Muscle layer of colon (tissue), 2 donors: ENCODE measurements around the gene SPEF2.

Source experiments
- H3K27ac ChIP-seq: one replicate; pipeline ENCODE4 v1.7.0; 2013; ENCODE audit warnings: low read depth, mild to moderate bottlenecking, low read length, moderate library complexity
- H3K27me3 ChIP-seq, 2 donors: one replicate each; pipeline ENCODE4 v1.7.0; 2013; ENCODE audit warnings: low read length in 2 of 2, mild to moderate bottlenecking in 2 of 2; ENCODE audit not compliant: insufficient read depth in 2 of 2, control insufficient read depth in 1 of 2
- H3K36me3 ChIP-seq: one replicate; pipeline ENCODE4 v1.7.0; 2013; ENCODE audit warnings: mild to moderate bottlenecking, low read length; ENCODE audit not compliant: insufficient read depth
- H3K4me1 ChIP-seq: one replicate; pipeline ENCODE4 v1.7.0; 2013; ENCODE audit warnings: mild to moderate bottlenecking, low read length; ENCODE audit not compliant: insufficient read depth
- H3K4me3 ChIP-seq, 2 donors: one replicate each; pipeline ENCODE4 v1.7.0; 2013; ENCODE audit warnings: low read length in 2 of 2, low read depth in 1 of 2, mild to moderate bottlenecking in 1 of 2, moderate library complexity in 1 of 2
- H3K9ac ChIP-seq: one replicate; pipeline ENCODE4 v1.7.0; 2013; ENCODE audit warnings: low read length
- H3K9me3 ChIP-seq: one replicate; pipeline ENCODE4 v1.7.0; 2013; ENCODE audit warnings: mild to moderate bottlenecking, low read length
- donor health status: abdominal sarcoma.
- donor health status: Adenocarcinoma of cecum.

Gene SPEF2

DNA sequence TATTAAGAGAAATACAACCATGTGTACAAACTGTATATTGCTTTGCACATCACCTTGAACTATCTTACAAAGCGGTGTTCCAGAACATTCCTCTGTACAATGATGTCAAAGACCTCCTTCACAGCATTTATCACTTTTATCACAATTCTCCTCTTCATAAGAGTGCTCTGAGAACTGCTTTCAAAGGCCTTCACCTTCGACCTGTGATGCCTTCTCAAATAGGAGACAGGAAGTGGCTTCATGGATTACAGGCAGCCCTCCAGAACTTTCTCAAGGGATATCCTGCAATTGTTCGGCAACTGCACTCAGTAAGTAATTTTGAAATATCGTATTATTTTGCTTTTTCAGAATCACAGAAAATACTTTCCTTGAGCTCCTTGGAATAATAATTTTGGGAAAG is 171.1 kb downstream of the SPEF2 start:
- H3K27me3 ChIP-seq, result no peaks in the 10 kb centered on the region
- H3K9ac ChIP-seq, result no peak overlapping the region
- no peaks in the 10 kb centered on the region for H3K4me1 ChIP-seq
- H3K36me3 ChIP-seq, result no peaks in the 10 kb centered on the region
- H3K27ac ChIP-seq, result no peak overlapping the region
- no peaks in the 10 kb centered on the region for H3K9me3 ChIP-seq
- no peak overlapping the region for H3K4me3 ChIP-seq

DNA sequence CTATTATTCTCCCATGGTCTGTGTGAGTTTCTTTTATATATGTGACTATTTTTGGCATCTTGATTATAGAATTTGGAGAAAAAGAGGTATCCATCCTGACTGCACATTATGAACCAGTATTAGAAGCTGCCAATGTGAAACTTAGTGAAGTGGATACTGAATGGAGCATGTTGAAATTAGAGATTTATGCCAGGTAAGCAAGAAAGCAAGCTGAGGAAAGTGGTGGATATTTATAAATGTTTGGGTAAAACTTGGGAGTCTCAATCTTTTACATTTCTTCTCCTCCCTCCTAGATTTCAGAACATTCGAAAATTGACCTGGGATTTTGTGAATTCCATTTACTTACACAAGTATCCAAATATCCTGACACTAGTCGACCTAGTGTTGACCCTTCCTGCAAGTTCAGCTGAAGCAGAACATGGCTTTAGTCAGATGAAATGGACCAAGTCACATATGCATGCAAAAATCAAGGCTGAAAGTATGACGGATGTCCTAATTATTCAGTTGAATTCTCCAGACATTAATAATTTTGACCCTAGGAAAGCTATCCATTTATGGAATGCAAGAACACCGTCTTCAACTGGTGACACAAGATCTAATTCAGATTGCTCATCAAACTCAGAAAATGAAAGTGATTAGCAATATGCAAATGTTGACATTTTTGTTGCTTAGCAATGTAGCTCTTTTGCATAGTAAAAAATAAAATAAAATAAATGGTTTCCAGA is 172.2 kb downstream of the SPEF2 start:
- Histone ChIP-seq H3K27me3 (no peaks in the 10 kb centered on the region), H3K4me1 (no peaks in the 10 kb centered on the region), H3K27ac (no peak overlapping the region), H3K9me3 (no peaks in the 10 kb centered on the region), H3K9ac (no peak overlapping the region), H3K4me3 (no peak overlapping the region), H3K36me3 (no peaks in the 10 kb centered on the region)

DNA sequence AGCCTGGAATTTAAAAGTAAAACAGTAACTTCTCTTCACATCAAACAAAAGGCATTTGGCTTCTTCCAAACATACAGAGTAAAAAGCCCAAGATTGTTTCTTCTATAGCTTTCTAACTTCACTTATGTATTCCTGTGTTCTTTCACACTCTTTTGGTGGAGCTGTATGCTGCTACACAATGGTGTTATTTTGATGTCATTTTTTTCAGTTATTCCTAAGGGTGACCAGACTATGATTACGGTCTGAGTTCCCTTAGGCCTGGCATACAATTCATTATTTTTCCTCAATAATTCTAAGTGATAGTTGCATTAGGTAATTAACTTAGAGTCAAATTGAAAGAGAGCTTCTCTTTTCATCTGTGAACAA is 172.8 kb downstream of the SPEF2 start:
- Histone ChIP-seq H3K4me1 (no peaks in the 10 kb centered on the region), H3K4me3 (no peak overlapping the region), H3K9me3 (no peaks in the 10 kb centered on the region), H3K36me3 (no peaks in the 10 kb centered on the region), H3K27me3 (no peaks in the 10 kb centered on the region), H3K9ac (no peak overlapping the region), H3K27ac (no peak overlapping the region)

DNA sequence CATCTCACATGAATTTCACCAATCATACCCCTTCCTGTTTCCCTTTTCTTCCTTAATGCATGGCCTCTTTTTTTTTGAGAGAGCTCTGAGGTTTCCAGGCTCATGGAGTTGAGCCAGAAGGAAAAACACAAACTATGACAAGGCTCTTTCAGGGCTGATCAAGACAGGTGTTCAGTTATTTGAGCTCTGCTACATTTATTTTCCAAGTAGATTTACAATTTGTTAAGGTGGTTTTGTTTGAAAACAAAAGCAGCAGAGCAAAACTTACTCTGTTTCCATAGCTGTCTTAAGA is 176.6 kb downstream of the SPEF2 start:
- Histone ChIP-seq H3K36me3 (no peaks in the 10 kb centered on the region), H3K9ac (no peak overlapping the region), H3K4me3 (no peak overlapping the region), H3K4me1 (no peaks in the 10 kb centered on the region), H3K9me3 (no peaks in the 10 kb centered on the region), H3K27me3 (no peaks in the 10 kb centered on the region), H3K27ac (no peak overlapping the region)

DNA sequence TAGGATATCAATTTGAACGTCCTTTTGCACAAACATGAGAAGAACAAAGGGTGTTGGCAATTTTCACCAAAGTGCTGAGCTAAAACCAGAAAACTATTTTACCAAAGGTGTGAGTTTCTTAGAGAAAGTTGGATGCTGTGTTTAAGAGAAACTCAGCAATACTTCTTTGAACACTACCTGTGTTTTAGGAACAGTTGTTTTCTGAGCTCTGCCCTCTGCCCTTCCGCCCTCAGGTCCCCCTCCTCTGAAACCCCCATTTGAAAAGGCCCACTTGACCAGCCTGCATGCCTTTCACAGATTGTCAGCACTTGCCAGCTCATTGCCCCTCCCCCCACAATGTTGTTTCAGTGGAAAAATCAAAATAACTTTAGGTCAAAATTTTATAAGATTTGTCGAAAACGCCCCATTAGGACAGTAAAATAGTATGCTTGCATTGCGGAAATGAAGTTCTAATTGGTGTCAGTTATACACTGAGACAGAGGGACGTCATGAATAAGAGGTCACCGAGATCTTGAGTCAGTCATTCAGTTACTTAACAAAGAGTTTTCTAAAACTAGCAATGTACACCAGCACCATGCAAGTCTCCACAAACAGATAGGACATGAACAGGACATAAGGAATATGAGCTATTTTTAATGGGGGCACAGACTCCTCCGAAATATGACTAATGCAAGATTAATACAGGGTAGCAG is 177.2 kb downstream of the SPEF2 start:
- Histone ChIP-seq H3K4me3 (no peak overlapping the region), H3K36me3 (no peaks in the 10 kb centered on the region), H3K9ac (no peak overlapping the region), H3K27ac (no peak overlapping the region), H3K9me3 (no peaks in the 10 kb centered on the region), H3K27me3 (no peaks in the 10 kb centered on the region), H3K4me1 (no peaks in the 10 kb centered on the region)

DNA sequence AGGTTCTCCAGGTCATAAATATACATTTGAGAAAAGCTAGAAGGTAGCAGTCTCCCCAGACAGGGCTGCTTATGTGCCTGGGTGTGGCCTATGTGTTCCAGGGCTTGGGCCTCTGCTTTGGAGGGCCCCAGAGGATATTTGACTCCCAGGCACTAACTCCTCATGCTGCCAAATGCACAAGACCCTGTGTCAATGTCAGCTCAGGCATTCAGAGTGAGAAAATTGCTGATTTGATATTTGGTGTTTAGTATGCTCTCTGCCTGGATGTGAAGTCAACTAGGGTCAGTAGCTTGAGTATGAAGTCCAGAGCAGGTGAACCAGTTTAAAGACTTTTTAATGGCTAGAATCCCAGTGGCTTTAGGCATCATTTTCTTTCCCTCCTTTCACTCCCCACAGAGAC is 181.5 kb downstream of the SPEF2 start:
- Histone ChIP-seq H3K36me3 (no peaks in the 10 kb centered on the region), H3K4me3 (no peak overlapping the region), H3K9me3 (no peaks in the 10 kb centered on the region), H3K27ac (no peak overlapping the region), H3K4me1 (no peaks in the 10 kb centered on the region), H3K9ac (no peak overlapping the region), H3K27me3 (no peaks in the 10 kb centered on the region)

DNA sequence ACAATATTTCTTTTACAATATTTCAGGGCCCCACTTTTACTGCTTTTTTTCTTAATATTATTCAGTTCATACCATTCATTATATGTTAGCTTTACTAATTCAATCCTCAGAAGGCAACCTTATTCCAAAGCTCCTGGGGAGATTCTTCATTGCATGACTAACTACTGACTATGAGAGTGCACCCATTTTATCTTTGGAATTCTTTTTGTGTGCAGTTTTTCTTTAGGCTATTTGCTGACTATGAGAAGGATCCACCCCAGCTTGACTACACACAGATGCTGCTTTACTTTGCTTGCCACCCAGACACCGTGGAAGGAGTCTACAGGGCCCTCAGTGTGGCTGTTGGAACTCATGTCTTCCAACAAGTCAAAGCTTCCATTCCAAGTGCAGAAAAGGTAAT is 182.1 kb downstream of the SPEF2 start:
- no peaks in the 10 kb centered on the region for H3K4me1 ChIP-seq
- H3K4me3 ChIP-seq, result no peak overlapping the region
- H3K9ac ChIP-seq, result no peak overlapping the region
- H3K27ac ChIP-seq, result no peak overlapping the region
- no peaks in the 10 kb centered on the region for H3K36me3 ChIP-seq
- no peaks in the 10 kb centered on the region for H3K9me3 ChIP-seq
- no peaks in the 10 kb centered on the region for H3K27me3 ChIP-seq

DNA sequence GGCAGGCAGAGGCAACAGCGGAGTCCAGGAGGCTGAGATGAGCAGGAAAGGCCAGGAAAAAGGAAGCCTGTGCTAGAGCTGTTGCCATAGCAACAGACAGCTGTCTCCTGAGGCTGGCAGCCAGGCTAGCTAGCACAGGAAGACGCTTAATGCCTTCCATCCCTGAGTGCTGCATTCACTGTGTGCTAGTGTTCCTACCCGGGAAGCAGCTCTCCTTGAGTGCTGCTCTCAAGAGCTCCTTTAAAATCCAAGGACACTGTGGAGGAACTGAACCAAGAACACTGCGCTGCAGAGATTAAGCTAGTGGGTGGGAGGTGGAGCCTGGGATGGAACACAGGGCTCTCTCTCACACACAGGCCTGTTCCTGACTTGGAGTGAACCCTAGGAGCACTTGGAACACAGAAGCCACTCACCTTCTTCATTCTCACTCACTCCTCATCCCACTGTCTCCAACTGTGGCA is 185.6 kb downstream of the SPEF2 start:
- H3K4me1 ChIP-seq, result no peaks in the 10 kb centered on the region
- H3K9ac ChIP-seq, result no peak overlapping the region
- no peaks in the 10 kb centered on the region for H3K9me3 ChIP-seq
- no peaks in the 10 kb centered on the region for H3K36me3 ChIP-seq
- H3K27me3 ChIP-seq, result no peaks in the 10 kb centered on the region
- H3K4me3 ChIP-seq, result no peak overlapping the region
- H3K27ac ChIP-seq, result no peak overlapping the region

DNA sequence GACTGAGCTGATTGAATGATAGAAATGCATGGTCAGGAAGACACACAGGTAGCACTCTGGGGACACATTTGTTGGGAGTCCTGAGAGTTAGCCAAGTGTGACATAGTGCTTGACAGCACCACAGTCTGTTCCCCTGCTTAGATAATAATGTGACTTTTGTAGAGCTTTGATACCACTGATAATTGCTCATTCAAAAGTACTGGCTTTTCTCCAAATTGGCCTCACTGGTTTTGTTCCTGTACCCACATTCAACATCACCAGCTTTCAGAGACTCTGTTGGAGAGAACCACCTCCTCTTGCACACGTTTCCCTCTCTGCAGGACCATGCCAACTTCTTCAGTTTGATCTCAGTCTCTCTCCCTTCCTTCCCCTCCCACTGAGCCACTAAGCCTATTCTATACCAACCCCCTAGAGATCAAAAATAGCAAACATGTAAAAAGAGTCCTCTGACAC is 186.6 kb downstream of the SPEF2 start:
- no peaks in the 10 kb centered on the region for H3K4me1 ChIP-seq
- H3K9me3 ChIP-seq, result no peaks in the 10 kb centered on the region
- H3K36me3 ChIP-seq, result no peaks in the 10 kb centered on the region
- no peak overlapping the region for H3K4me3 ChIP-seq
- H3K9ac ChIP-seq, result no peak overlapping the region
- H3K27me3 ChIP-seq, result no peaks in the 10 kb centered on the region
- no peak overlapping the region for H3K27ac ChIP-seq

DNA sequence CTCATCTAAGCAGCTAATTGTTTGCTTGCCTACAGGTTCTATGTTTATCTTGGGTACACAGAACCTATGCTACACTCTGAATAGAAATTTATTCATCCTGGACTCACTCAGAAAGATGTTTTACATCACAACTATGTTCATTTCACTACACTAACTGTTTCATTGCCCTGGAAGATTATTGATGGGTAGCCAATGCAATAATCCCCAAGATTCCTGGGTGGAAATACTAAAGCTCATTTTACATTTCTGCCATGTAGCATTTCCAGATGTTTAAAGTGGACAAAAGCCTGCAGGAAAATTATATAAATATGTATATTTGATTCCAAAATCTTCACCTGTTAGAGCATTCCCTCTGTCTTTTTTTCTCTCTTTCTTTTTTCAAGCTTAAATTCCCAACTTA is 187.2 kb downstream of the SPEF2 start:
- Histone ChIP-seq H3K4me3 (no peak overlapping the region), H3K27ac (no peak overlapping the region), H3K27me3 (no peaks in the 10 kb centered on the region), H3K36me3 (no peaks in the 10 kb centered on the region), H3K9me3 (no peaks in the 10 kb centered on the region), H3K4me1 (no peaks in the 10 kb centered on the region), H3K9ac (no peak overlapping the region)

DNA sequence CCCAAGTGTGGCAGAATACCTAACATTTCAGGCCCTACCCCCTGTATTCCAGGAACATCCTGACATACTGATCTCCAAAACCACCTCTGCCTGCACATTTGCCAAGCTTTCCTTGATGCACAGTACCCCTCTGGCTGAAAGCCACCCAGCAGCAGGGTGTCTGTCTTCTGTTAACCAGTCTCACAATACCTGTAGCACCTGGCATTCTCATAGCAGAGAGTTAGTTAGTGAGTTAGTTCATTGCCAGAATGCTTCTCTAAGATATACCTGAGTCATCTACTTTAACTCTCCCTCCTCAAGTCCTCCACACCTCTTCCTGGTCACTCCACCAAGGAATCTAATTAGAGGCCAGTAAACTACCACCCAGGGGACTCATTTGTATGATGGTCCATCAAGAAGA is 192.9 kb downstream of the SPEF2 start:
- Histone ChIP-seq H3K36me3 (no peaks in the 10 kb centered on the region), H3K27me3 (no peaks in the 10 kb centered on the region), H3K27ac (no peak overlapping the region), H3K9me3 (no peaks in the 10 kb centered on the region), H3K9ac (no peak overlapping the region), H3K4me3 (no peak overlapping the region), H3K4me1 (no peaks in the 10 kb centered on the region)

DNA sequence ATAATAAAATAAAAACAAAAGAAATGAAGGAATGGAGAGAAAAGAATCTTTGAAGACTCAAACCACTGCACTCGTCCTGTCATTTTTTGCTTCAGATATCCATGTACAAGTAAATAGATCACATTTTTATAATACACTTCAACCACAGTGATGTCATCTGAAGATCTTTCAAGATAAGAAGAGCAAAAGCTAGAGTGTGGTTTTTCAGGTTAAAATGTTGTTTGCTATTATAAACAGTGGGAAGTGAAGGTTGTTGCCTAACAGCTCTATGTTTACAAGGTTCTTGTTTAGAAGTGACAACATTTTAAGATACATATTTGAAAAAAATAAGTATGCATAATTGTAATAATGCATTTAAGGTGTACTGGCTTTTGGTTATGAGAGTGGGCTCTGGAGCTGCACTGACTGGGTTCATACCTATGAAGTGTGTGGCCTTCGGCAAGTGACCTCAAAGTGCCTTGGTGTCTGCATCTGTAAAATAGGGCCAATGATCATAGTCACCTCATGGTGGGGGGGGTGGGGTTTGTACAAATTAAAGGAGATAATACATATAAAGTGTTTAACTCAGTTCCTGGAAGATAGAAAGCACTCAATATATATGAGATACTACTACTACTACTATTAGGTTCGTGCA is 193.6 kb downstream of the SPEF2 start:
- Histone ChIP-seq H3K36me3 (no peaks in the 10 kb centered on the region), H3K9me3 (no peaks in the 10 kb centered on the region), H3K4me3 (no peak overlapping the region), H3K27me3 (no peaks in the 10 kb centered on the region), H3K27ac (no peak overlapping the region), H3K9ac (no peak overlapping the region), H3K4me1 (no peaks in the 10 kb centered on the region)
